Panc1 (cell line): Measurements from ENCODE around the gene MPND.

Experiments
- POLR2AphosphoS5 ChIP-seq: IDR thresholded peaks from 2 replicates; pipeline ENCODE4 v1.6.1; 2012; ENCODE audit warnings: mild to moderate bottlenecking, low read depth, low read length, moderate library complexity
- REST ChIP-seq, 2 experiments: IDR thresholded peaks; 2 replicates each; pipeline ENCODE4 v1.6.1; 2011 to 2012; ENCODE audit warnings: low read depth in 2 of 2, control low read depth in 1 of 2, low read length in 1 of 2, mild to moderate bottlenecking in 1 of 2, moderate library complexity in 1 of 2; ENCODE audit not compliant: insufficient read depth in 1 of 2
- SIN3A ChIP-seq: IDR thresholded peaks from 2 replicates; pipeline ENCODE4 v1.6.1; 2012; ENCODE audit warnings: low read depth, mild to moderate bottlenecking, low read length, moderate library complexity, borderline replicate concordance; ENCODE audit not compliant: insufficient read depth
- TCF7L2 ChIP-seq: IDR thresholded peaks from 2 replicates; pipeline ENCODE4 v1.6.1; 2011; ENCODE audit warnings: mild to moderate bottlenecking, low read depth, low read length, inconsistent platforms
- TF ChIP-seq, protein P1 (sequence below): fragments of 450-650 bp; IDR thresholded peaks from 2 replicates; pipeline ENCODE4 v1.5.1; 2017; ENCODE audit warnings: mild to moderate bottlenecking

DNA sequence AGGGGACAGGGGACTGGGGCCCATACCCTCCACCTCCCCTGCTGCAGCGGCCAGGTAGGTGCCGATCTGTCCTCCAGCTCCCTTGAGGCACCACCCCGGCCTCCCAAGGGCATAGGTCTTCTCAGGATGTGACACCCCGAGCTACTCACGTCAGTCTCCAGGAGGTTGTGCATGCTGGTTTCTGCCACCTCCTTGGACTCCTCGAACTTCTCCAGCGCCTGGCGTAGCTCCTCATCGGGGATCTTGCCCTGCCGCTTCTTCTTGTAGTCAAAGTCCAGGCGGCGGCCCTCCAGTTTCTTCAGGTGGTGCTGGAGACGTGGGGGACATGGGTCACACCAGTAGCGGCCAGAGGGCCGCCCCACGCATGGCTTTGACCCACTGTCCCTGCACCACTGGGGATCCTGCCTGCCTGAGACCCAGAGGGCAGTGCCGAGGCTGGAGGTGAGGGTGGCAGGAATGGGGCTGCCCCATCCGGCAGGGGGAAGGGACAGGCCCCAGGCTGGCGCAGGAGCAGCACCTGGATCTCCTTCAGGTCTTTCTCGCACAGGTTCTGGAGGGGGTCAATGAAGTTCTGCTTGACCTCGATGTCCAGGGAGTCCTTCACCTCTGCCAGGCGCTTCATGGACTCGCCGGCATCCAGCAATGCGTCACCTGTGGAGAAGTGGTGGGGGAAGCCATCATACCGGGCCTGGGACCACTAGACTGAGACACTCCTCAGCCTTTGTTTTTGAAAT, 20.4 kb downstream of the MPND start:
- TF ChIP-seq, protein P1, sequence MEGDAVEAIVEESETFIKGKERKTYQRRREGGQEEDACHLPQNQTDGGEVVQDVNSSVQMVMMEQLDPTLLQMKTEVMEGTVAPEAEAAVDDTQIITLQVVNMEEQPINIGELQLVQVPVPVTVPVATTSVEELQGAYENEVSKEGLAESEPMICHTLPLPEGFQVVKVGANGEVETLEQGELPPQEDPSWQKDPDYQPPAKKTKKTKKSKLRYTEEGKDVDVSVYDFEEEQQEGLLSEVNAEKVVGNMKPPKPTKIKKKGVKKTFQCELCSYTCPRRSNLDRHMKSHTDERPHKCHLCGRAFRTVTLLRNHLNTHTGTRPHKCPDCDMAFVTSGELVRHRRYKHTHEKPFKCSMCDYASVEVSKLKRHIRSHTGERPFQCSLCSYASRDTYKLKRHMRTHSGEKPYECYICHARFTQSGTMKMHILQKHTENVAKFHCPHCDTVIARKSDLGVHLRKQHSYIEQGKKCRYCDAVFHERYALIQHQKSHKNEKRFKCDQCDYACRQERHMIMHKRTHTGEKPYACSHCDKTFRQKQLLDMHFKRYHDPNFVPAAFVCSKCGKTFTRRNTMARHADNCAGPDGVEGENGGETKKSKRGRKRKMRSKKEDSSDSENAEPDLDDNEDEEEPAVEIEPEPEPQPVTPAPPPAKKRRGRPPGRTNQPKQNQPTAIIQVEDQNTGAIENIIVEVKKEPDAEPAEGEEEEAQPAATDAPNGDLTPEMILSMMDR = no peak
- TF ChIP-seq POLR2AphosphoS5 (no peak), REST (IDR thresholded peaks at IDR 0.05; ENCODE audit: insufficient read depth in 1 of 2, low read depth in 2 of 2, low read length in 1 of 2) (no peak), SIN3A (no peak), TCF7L2 (no peak)
